Loucy (cell line): ENCODE data around the gene LYVE1.
A peak's percentile ranks its signal among the peaks of the same experiment; 100 is the strongest.

Experiments
- H2AFZ ChIP-seq: fragments of 200-600 bp; sonication (generic); 2 replicates; pipeline ENCODE4 v1.6.0; 2016; ENCODE audit warnings: antibody characterized with exemption, mild to moderate bottlenecking, low read length, moderate library complexity
- H3F3A ChIP-seq: fragments of 200-600 bp; 2 replicates; pipeline ENCODE4 v1.6.0; 2016; ENCODE audit warnings: antibody characterized with exemption, low read depth, mild to moderate bottlenecking
- H3K27me3 ChIP-seq: fragments of 200-600 bp; sonication (generic); 2 replicates; pipeline ENCODE4 v1.6.1; 2014; ENCODE audit warnings: low read length, mild to moderate bottlenecking; ENCODE audit not compliant: insufficient read depth, poor library complexity, severe bottlenecking
- H3K36me3 ChIP-seq: fragments of 200-600 bp; sonication (generic); 2 replicates; pipeline ENCODE4 v1.6.1; 2016; ENCODE audit warnings: low read length; ENCODE audit not compliant: insufficient read depth
- H3K4me1 ChIP-seq: fragments of 200-600 bp; sonication (generic); 2 replicates; pipeline ENCODE4 v1.5.1; 2014; ENCODE audit warnings: low read length, mild to moderate bottlenecking; ENCODE audit not compliant: insufficient read depth, poor library complexity, severe bottlenecking
- H3K4me2 ChIP-seq: fragments of 200-600 bp; sonication (generic); 2 replicates; pipeline ENCODE4 v1.6.0; 2014; ENCODE audit warnings: antibody characterized with exemption, low read length, low read depth, mild to moderate bottlenecking; ENCODE audit not compliant: poor library complexity, severe bottlenecking
- H3K4me3 ChIP-seq: fragments of 200-600 bp; sonication (generic); 2 replicates; pipeline ENCODE4 v1.5.1; 2014; ENCODE audit warnings: low read length, mild to moderate bottlenecking, mixed read lengths; ENCODE audit not compliant: poor library complexity, severe bottlenecking
- H3K79me2 ChIP-seq: fragments of 200-600 bp; sonication (generic); 2 replicates; pipeline ENCODE4 v1.6.1; 2014; ENCODE audit warnings: low read length; ENCODE audit not compliant: insufficient read depth
- H3K9ac ChIP-seq: fragments of 200-600 bp; sonication (generic); 2 replicates; pipeline ENCODE4 v1.6.0; 2014; ENCODE audit warnings: mild to moderate bottlenecking, low read depth, low read length, moderate library complexity; ENCODE audit not compliant: poor library complexity, severe bottlenecking
- H3K9me2 ChIP-seq: fragments of 200-600 bp; sonication (generic); replicated peaks from 2 replicates; pipeline ENCODE4 v1.6.1; 2016; ENCODE audit warnings: low read depth, low read length, mixed read lengths
- H3K9me3 ChIP-seq: fragments of 200-600 bp; sonication (generic); 2 replicates; pipeline ENCODE4 v1.6.1; 2014; ENCODE audit warnings: mild to moderate bottlenecking, antibody characterized with exemption, low read length, low read depth; ENCODE audit not compliant: insufficient read depth
- H4K20me1 ChIP-seq: fragments of 200-600 bp; sonication (generic); 2 replicates; pipeline ENCODE4 v1.6.0; 2014; ENCODE audit warnings: antibody characterized with exemption, low read length, mild to moderate bottlenecking; ENCODE audit not compliant: insufficient read depth, poor library complexity, severe bottlenecking
- CTCF ChIP-seq: fragments of 200-600 bp; sonication (generic); conservative IDR thresholded peaks from 2 replicates; pipeline ENCODE4 v1.5.1; 2014; ENCODE audit warnings: mild to moderate bottlenecking, antibody characterized with exemption, low read length
- EZH2phosphoT487 ChIP-seq: fragments of 200-600 bp; IDR thresholded peaks from 2 replicates; pipeline ENCODE4 v1.6.1; 2018; ENCODE audit warnings: antibody characterized with exemption, mild to moderate bottlenecking, moderate library complexity, borderline replicate concordance

Gene LYVE1

DNA sequence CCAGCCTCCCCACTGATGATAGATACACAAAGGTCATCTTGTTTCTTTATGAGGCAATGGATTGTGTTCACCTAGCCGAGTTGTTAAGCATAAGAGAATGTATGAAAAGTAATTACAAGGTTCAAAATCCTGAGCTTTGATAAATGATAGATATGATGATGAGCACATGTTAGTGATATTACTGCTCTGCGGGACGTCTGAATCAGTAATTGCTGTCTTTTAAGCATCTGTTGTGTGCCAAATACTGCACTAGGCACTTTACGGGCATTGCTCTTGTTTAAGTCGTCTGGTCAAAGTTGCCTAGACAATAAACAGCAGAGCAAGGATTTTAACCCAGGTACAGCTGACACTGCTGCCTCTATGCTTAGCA, 26.9 kb downstream of the LYVE1 start:
- Histone ChIP-seq H3K4me3 (peak overlapping the region; percentile 88), H3K36me3 (no peaks in the 10 kb centered on the region), H3K9ac (peak overlapping the region; percentile 78), H3K9me3 (peaks cover 6% of the 10 kb centered on the region; the same call in 1 of the 2 replicates), H3K27me3 (no peaks in the 10 kb centered on the region), H4K20me1 (peaks cover 6% of the 10 kb centered on the region), H3K4me1 (peaks cover 14% of the 10 kb centered on the region), H3K9me2 (no peaks in the 10 kb centered on the region), H3K79me2 (peaks cover 19% of the 10 kb centered on the region; the same call in 1 of the 2 replicates), H3F3A (no peaks in the 10 kb centered on the region), H3K4me2 (peak overlapping the region; percentile 82), H2AFZ (peak overlapping the region; percentile 95)
- TF ChIP-seq EZH2phosphoT487, result no peak
- TF ChIP-seq CTCF, result no peak

DNA sequence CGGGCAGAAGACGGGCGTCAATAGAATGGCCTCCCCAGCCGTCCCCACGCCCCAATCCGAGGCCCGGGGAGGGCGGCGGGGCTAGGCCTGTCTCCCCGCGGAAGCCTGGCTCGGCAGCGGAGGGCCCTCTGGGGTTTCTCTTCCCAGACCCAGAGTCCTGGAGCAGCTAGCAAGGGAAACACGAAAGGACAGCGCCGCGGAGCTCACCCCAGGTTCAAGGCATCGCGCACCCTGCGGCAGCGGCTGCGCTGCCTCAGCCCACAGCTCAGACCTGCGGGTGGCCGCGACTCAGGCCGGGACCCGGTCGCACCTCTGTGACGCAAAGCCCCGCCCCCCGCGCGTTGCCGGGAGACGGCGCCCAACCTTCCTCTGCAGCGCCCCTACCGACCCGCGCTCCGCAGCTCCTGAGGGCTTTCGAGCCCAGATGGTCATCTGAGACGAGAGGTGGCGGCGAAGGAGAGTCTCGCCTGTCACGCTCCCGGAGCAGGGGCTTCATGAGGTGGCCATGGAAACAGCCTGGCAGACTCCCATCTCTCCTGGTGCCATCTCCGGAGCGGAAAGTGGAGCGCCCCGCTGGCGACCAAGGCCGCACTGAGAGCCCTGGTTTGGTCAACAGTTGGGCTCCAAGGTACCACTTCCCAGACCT, 27.4 kb downstream of the LYVE1 start, which contains the start of gene RNF141:
Gene RNF141, minus strand, starts transcription at position 273 of the 646 bp plus-strand sequence. CDS start 7,029 bp downstream, outside the sequence.
- H3K4me1 ChIP-seq, result peaks cover 19% of the 10 kb centered on the region
- TF ChIP-seq EZH2phosphoT487 (no peak), CTCF (peak; percentile 67)
- H3K9me3 ChIP-seq, result peaks cover 6% of the 10 kb centered on the region; the same call in 1 of the 2 replicates
- no peaks in the 10 kb centered on the region for H3K9me2 ChIP-seq
- H2AFZ ChIP-seq, result peak within 1 kb of the TSS; percentile 95
- peak within 1 kb of the TSS; percentile 78 for H3K9ac ChIP-seq
- H3K79me2 ChIP-seq, result peaks cover 19% of the 10 kb centered on the region; the same call in 1 of the 2 replicates
- no peaks in the 10 kb centered on the region for H3F3A ChIP-seq
- peaks cover 6% of the 10 kb centered on the region for H4K20me1 ChIP-seq
- peak within 1 kb of the TSS; percentile 96 for H3K4me2 ChIP-seq
- H3K36me3 ChIP-seq, result no peaks in the 10 kb centered on the region
- peak within 1 kb of the TSS; percentile 88 for H3K4me3 ChIP-seq
- H3K27me3 ChIP-seq, result no peaks in the 10 kb centered on the region

GRCh38 chr11:10540546-10540914, 27.9 kb downstream of the LYVE1 start:
- Histone ChIP-seq H3F3A (no peaks in the 10 kb centered on the region), H3K36me3 (no peaks in the 10 kb centered on the region), H3K79me2 (peaks cover 19% of the 10 kb centered on the region; the same call in 1 of the 2 replicates), H3K9me3 (peaks cover 6% of the 10 kb centered on the region; the same call in 1 of the 2 replicates), H3K4me3 (peak overlapping the region; percentile 88), H2AFZ (peak overlapping the region; percentile 78), H3K4me2 (peak overlapping the region; percentile 96), H3K4me1 (peaks cover 24% of the 10 kb centered on the region), H3K27me3 (no peaks in the 10 kb centered on the region), H3K9me2 (no peaks in the 10 kb centered on the region), H3K9ac (peak overlapping the region; percentile 78), H4K20me1 (peaks cover 6% of the 10 kb centered on the region)
- no peak for TF ChIP-seq EZH2phosphoT487
- no peak for TF ChIP-seq CTCF
